ENCODE data around the gene AWAT1.

DNA sequence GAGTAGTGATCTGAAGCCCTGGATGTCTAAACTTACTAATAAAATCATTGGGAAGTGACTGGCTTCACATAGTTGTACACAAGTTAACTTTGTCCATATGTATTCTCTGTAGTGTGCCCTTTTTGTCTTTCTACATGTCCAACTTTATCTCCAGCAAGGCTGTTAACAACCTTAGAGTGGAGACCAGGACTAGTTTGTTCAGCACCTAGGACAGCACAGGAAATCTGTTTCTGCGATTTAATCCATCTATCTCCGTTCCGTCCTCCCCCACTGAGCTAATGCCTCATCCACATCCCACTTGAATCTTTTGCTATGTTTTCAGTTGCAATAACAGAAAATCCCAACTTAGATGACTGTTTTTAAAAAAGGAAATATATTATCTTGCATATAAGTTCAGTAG lies 30.3 kb downstream of the AWAT1 start:
- TF ChIP-seq, protein P1, sequence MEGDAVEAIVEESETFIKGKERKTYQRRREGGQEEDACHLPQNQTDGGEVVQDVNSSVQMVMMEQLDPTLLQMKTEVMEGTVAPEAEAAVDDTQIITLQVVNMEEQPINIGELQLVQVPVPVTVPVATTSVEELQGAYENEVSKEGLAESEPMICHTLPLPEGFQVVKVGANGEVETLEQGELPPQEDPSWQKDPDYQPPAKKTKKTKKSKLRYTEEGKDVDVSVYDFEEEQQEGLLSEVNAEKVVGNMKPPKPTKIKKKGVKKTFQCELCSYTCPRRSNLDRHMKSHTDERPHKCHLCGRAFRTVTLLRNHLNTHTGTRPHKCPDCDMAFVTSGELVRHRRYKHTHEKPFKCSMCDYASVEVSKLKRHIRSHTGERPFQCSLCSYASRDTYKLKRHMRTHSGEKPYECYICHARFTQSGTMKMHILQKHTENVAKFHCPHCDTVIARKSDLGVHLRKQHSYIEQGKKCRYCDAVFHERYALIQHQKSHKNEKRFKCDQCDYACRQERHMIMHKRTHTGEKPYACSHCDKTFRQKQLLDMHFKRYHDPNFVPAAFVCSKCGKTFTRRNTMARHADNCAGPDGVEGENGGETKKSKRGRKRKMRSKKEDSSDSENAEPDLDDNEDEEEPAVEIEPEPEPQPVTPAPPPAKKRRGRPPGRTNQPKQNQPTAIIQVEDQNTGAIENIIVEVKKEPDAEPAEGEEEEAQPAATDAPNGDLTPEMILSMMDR (IDR thresholded peaks at IDR 0.05; ENCODE audit: poor library complexity, severe bottlenecking) = no peak
- TF ChIP-seq REST (IDR thresholded peaks at IDR 0.05; ENCODE audit: borderline replicate concordance) (no peak), RAD21 (conservative IDR thresholded peaks at IDR 0.05) (no peak)

Measured in neural cell (in vitro differentiated cells).